Measurements from ENCODE around the gene MYZAP.

The MYZAP gene

DNA sequence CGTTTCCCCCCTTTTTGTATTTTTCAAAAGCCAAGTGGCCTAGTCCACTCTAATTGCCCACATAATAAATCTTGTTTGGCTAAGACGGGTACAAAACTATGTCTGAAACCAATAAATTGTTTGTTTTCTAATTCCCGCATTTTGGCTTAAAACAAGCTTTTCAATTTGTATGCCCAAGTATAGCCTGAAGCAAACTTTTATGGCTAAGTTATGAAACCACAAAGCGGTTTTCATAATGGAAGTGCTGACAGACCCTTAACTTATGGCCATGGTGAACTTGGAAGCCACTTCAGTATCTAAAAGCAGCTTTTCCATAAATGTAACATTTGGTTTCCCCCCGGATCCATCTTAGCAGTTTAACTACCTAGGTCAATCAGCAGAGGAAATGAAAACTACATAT lies 84.9 kb downstream of the MYZAP start:
- no peak for TF ChIP-seq CTCF (IDR thresholded peaks at IDR 0.05; ENCODE audit: low read depth, low read length)
- no peak overlapping the region for H3K4me3 ChIP-seq (ENCODE audit: low read depth, low read length)
- peaks cover 5% of the 10 kb centered on the region; the same call in 1 of the 2 replicates for H3K27me3 ChIP-seq

GRCh38 chr15:57677204-57677603 lies 85.5 kb downstream of the MYZAP start:
- Histone ChIP-seq H3K9me3 (no peaks in the 10 kb centered on the region), H3K4me3 (ENCODE audit: low read depth, low read length) (no peak overlapping the region), H3K4me1 (no peaks in the 10 kb centered on the region), H3K27me3 (no peaks in the 10 kb centered on the region), H3K36me3 (no peaks in the 10 kb centered on the region)
- DNase-seq = no peak
- TF ChIP-seq CTCF (IDR thresholded peaks at IDR 0.05; ENCODE audit: low read depth, low read length) = no peak

More for the DNA sequence above, 84.9 kb downstream of the MYZAP start:
- Histone ChIP-seq H3K4me1 (no peaks in the 10 kb centered on the region), H3K36me3 (no peaks in the 10 kb centered on the region), H3K9me3 (no peaks in the 10 kb centered on the region)
- no peak for DNase-seq

DNA sequence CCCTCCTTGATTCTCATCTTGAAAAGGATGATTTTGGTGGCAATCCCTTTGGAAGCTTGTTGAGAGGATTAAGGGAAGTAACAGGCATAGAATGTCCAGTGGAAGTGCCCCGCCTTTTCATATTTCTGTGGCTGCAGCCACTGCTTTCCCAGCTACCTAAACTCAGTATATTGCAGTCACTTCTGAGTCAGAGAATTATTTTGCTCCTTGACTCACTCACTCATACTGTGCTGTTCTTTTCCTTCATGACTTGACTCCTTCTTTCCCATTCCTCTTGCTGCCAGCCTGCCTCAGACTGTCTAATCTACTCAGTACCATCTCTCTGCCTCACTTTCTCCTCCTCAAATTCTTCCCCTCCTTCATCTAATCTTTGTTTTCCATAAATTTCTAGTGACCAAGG lies 88.3 kb downstream of the MYZAP start:
- H3K36me3 ChIP-seq = no peaks in the 10 kb centered on the region
- DNase-seq = no peak
- TF ChIP-seq CTCF (IDR thresholded peaks at IDR 0.05; ENCODE audit: low read depth, low read length) = no peak
- no peaks in the 10 kb centered on the region for H3K4me1 ChIP-seq
- H3K9me3 ChIP-seq = no peaks in the 10 kb centered on the region
- H3K27me3 ChIP-seq = no peaks in the 10 kb centered on the region
- H3K4me3 ChIP-seq (ENCODE audit: low read depth, low read length) = no peak overlapping the region

- TF ChIP-seq CTCF (IDR thresholded peaks at IDR 0.05; ENCODE audit: low read depth, low read length) = no peak
- Histone ChIP-seq H3K9me3 (no peaks in the 10 kb centered on the region), H3K36me3 (no peaks in the 10 kb centered on the region), H3K4me3 (ENCODE audit: low read depth, low read length) (no peak overlapping the region), H3K4me1 (no peaks in the 10 kb centered on the region), H3K27me3 (no peaks in the 10 kb centered on the region)
- no peak for DNase-seq
Measured at GRCh38 chr15:57681011-57681410, 89.3 kb downstream of the MYZAP start.

DNA sequence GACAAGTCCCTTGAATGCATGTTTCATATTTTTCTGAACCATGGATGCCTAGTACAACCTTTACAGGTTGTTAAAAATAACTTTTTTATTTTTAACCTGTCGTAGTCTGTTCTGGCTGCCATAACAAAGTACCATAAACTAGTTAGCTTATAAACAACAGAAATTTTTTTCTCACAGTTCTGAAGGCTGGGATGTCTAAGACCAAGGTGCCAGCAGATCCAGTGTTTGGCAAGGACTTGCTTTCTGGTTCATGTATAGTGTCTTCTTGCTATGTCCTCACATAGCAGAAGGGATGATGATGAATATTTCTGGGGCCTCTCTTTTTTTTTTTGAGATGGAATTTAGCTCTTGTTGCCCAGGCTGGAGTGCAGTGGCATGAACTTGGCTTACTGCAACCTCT lies 91.8 kb downstream of the MYZAP start:
- Histone ChIP-seq H3K4me1 (no peaks in the 10 kb centered on the region), H3K27me3 (no peaks in the 10 kb centered on the region), H3K36me3 (no peaks in the 10 kb centered on the region), H3K9me3 (no peaks in the 10 kb centered on the region), H3K4me3 (ENCODE audit: low read depth, low read length) (no peak overlapping the region)
- DNase-seq = no peak
- TF ChIP-seq CTCF (IDR thresholded peaks at IDR 0.05; ENCODE audit: low read depth, low read length) = no peak

DNA sequence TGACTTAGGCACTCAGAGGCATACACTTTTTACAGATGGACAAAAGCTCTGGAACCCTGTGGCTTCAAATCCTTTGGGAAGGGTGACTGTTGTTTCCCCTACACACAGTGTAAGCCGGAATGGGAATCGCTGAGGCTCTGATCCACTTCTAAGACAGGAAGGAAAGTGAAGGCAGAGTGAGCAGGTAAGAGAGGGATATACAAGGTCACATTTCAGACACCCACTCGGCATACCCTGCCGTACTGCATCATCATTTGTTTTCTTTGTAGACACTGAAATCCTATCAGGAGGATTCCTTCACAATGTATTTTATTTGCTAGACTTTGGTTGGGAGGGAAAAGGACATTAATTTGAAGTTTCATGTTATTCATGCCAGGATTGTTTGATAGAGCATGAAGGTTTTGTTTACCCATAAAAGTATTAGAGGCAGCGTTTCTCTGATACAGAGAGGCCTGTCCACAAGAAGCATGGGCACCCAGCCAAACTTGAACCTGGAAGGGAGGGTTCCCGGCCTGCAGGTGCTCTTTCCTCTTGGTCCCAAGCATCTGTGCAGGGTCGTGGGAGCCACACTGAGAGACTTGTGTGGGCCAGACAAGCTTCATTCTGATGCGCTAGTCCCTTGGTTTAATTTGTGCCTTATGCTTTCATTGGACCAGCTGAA lies 92.9 kb downstream of the MYZAP start:
- no peak overlapping the region for H3K4me3 ChIP-seq (ENCODE audit: low read depth, low read length)
- no peaks in the 10 kb centered on the region for H3K9me3 ChIP-seq
- TF ChIP-seq CTCF (IDR thresholded peaks at IDR 0.05; ENCODE audit: low read depth, low read length) = no peak
- no peaks in the 10 kb centered on the region for H3K27me3 ChIP-seq
- DNase-seq = no peak
- no peaks in the 10 kb centered on the region for H3K4me1 ChIP-seq
- no peaks in the 10 kb centered on the region for H3K36me3 ChIP-seq

Data from BE2C (cell line).